Hematopoietic multipotent progenitor cell treated with erythropoietin and hydrocortisone succinate and interleukin-3 and kit ligand, for 8 days (in vitro differentiated cells): ENCODE measurements around the gene ZNF888.
"Not testable (repeated sequence)": the region's sequence is repeated elsewhere in the genome, so short reads cannot be mapped to it uniquely, and the experiment has no call there.

Source experiments
- DNase-seq: peaks from one replicate; pipeline ENCODE4 v3.0.0-alpha.2; 2015

The ZNF888 gene

DNA sequence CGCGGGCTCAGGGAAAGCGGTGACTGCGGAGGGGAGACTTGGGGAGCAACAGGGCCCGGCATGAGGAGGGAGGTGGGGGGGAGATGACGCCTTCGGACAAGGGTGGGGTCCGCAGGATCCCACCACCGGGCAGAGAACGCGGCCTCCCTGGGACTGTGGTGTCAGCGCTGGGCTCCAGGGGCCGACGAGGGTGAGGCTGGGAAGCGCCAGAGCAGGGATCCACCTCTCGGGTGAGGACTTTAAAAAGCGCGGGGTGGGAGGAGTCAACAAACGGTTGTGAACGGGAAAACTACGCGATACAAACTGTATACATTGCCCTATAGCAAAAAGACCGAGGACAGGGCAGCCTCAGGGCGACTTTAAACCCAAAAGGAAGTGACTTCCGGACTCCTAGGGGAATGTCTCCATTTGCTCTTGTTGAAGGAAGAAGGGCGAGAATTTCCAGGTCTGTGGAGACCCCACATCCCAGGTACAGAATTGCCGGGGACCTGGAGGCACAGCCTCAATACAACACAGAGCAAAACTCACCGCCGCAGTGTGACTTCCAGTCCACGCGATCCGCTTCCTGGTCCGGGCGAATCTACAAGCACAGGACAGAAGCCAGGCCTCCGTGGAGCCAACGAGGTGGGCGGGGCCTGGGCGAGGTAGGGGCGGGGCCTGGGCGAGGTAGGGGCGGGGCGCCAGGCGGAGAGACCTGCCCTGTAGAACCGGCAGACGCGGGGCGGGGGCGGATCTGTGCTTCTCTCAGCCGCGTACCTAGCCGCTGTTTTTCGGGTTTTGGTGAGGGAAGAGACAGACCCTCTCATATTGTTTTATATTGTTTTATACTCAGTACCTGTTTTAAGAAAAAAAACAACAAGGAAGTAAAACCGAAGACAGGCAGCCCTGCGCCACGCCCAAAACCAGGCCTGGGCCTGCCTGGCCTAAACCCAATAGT lies at the start of gene ZNF888:
Gene ZNF888 (minus strand): TSS at position 588 of the 937 bp plus-strand sequence. CDS start 5,555 bp downstream, outside the sequence.
- peak; percentile 85 for DNase-seq

DNA sequence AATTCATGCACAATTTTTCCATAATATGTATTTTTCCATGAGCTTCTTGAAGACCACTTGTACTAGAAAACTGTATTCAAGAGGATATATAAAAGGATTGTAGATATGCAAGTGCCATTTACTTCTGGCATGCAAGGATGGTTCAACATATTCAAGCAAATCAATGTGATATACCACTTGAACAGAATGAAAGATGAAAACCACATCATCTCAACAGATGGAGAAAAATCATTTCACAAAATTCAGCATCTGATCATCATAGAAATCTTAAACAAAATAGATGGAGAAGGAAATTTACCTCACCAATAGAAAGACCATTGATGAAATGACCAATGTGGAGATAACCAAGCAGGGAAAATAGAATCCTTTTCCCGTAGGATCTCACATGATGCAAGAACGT lies 44.5 kb upstream of the ZNF888 start:
- no peak for DNase-seq

DNA sequence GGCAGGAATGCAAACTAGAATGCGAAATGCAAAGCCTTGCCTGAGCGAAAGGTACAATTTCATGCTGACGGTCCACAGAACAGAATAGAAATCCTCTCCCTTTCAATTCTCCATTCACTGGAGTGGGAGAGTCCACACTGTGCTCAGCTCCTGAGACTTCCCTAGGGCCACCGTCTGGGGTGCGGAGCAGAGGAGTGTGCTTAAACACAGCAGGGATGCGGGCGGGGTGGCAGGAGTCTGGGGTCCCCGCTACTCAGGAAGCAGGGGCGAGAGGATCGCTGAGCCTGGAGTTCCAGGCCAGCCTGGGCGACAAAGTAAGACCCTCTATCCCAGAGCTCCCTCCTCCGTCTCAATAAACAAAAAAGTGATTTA lies 40.0 kb upstream of the ZNF888 start:
- DNase-seq: peak; percentile 8

DNA sequence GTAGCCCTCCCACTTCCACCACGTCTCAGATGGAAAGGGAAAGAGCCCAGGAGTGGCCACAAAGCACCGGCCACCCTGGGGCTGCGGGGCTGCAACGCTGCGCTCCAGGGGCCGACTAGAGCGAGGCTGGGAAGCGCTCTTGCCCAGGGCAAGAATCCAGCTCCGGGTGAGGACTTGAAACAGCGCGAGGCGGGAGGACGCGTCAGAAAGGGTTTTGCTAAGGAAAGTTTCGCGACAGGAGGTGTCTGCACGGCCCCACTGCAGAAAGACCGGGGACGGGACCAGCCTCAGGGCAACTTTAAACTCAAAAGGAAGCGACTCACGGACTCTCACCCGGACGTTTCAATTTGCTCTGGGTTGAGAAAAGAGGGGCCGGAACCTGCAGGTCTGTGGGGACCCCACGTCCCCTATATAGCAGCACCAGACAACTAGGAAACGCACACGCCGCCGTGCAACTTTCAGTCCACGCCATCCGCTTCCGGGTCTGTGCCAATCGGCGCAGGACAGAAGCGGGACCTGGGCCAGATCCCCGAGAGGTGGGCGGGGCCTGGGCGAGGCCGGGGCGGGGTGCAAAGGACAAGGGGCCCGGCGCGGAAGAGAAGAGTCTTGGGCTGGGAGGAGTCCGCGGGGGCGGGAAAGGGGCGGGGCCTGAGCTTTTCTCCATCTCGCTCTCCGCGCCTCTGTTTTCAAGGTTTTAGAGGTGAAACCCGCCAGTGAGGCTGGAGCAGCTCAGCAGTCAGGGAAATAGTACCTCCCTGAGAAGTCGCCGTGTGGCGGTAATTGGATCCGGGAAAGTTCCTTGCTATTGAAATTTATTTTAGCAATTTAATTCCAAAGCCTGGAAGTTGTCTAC lies 39.4 kb upstream of the ZNF888 start, which contains the start of gene ZNF816:
Gene ZNF816 (minus strand): TSS at position 488 of the 853 bp plus-strand sequence. CDS start 6,792 bp downstream, outside the sequence.
- DNase-seq: peak; percentile 95

DNA sequence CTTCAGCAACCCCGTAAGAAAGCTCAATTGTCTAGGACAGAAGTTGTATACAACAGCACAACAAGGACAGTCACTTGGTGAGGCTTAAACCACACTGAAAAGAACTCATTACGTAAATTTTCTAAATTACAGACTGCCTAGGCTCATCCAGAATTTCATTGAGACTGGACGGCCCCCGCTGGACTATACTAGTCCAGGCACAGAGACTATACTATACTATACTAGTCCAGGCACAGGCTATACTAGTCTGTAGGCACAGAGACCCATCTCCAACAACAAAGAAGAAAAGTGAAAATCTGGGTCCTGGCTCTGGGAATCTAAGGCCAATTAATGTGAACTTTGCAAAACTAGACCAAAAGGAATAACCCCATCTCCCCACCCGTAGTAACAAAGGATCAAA lies 38.8 kb upstream of the ZNF888 start:
- no peak for DNase-seq

DNA sequence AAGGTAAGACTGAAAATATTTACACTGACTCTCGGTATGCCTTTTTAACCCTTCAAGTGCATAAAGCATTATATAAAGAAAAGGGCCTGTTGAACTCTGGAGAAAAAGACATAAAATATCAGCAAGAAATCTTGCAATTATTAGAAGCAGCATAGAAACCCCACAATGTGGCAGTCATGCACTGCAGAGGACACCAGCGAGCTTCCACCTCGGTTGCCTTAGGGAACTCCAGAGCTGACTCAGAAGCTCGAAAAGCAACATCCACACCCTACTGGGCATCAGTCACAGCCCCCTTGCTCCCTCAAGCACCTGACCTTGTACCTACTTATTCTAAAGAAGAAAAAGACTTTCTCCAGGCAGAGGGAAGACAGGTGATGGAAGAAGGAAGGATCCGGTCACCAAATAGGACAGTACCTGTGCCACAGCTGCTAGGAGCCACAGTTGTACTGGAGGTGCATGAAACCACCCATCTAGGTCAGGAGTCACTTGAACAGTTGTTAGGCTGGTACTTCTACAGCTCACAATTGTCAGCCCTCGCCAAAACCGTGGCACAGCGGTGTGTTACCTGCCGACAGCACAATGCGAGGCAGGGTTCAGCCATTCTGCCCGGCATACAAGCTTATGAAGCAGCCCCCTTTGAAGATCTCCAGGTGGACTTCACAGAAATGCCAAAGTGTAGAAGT lies 36.5 kb upstream of the ZNF888 start:
- no peak for DNase-seq

GRCh38 chr19:52957591-52957990 lies 34.4 kb upstream of the ZNF888 start:
- DNase-seq: no peak

GRCh38 chr19:52956917-52957316 lies 33.7 kb upstream of the ZNF888 start:
- no peak for DNase-seq

GRCh38 chr19:52949422-52949821 lies 26.2 kb upstream of the ZNF888 start:
- no peak for DNase-seq

DNA sequence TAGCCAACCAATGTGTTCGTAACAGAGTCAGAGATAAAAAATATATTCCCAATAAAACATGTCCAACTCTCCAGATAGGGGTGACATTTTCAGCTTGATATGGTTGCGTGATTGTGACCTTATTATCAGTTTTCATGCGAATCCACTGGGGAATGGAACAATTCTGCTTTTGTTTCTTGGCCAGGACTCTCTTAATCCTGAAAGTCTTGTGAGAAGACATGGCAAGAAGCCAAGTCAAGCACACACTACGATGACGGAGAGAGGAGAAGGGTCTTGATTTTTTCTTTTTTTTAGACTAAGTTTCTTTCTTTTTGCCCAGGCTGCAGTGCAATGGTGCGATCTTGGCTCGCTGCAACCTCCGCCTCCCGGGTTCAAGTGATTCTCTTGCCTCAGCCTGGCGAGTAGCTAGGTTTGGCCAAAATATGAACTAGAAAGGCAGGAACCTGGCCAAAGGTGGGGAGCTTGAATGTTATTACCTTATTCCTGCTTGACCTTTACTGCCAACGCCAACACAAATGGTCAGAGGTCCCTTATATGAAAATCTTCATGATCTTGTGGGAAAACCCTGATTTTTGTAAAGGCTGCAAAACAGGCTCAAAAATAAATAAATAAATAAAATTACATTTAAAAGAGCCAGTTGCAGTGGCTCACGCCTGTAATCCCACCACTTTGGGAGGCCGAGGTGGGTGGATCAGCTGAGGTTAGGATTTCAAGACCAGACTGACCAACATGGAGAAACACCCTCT lies 25.0 kb upstream of the ZNF888 start:
- DNase-seq: no peak

DNA sequence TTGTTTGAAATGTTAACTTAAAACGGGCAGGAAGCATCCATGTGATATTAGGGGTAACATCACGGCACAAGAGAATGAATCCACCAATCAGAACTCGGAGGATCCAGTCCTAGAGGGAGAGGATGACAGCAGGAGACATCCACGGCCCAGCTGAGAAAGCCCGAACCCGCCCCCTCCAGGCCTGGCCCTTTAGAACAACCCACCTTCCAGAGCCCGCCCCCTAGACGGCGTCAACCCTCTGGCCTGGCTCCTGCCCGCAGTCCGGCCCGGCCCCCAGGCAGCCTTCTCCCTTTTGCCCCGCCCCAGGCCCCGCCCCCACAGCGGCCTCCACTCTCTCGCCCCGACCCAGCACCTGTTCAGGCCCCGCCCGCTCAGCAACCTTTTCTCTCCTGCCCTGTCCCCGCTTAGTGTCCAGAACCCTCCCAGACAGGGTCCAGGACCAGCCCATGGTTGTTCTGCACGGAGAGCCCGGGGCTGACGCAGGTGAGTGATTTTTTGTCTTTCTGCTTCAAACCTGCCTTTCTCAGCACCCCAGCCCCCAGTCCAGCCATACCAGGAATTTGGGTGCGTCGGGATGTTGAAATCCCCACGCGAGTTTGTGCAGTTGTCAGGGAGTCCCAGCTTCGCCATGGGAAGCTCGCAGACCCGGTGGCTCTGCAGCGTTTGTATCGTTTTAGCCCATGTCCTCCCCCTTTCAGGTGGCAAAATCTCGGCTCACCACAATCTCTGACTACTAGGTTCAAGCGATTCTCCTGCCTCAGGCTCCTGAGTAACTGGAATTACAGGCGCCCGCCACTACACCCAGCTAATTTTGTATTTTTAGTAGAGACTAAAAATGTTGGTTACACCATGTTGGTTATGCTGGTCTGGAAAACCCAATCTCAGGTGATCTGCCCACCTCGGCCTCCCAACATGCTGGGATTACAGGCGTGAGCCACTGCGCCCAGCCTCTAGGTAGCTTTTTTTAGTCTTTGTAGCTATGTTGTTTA lies 23.4 kb upstream of the ZNF888 start:
- DNase-seq: no peak

- DNase-seq: no peak
Measured at GRCh38 chr19:52945652-52946321, 22.6 kb upstream of the ZNF888 start.

DNA sequence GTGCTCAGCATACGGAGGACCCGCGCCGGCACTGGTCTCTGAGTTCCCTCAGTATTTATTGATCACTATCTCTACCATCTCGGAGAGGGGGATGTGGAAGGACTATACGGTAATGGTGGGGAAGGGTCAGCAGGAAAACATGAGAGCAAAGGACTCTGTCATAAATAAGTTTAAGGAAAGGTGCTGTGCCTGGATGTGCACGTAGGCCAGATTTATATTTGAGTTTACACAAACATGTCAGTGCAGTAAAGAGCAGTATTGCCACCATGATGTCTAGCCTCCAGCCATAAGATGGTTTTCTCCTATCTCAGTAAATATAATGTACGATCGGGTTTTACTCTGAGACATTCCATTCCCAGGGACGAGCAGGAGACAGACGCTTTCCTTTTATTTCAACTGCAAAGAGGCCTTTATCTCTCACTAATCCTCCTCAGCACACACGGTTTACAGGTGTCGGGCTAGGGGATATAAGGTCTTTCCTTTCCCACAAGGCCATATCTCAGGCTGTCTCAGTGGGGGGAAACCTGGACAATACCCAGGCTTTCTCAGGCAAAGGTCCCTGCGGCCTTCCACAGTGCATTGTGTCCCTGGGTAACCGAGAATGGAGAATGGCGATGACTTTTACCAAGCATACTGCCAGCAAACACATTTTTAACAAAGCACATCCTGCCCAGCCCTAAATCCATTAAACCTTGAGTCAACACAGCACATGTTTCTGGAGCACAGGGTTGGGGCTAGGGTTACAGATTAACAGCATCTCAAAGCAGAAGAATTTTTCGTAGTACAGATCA lies 21.7 kb upstream of the ZNF888 start:
- DNase-seq: not testable (repeated sequence)

- no peak for DNase-seq
Measured at GRCh38 chr19:52943884-52944643, 20.8 kb upstream of the ZNF888 start.

DNA sequence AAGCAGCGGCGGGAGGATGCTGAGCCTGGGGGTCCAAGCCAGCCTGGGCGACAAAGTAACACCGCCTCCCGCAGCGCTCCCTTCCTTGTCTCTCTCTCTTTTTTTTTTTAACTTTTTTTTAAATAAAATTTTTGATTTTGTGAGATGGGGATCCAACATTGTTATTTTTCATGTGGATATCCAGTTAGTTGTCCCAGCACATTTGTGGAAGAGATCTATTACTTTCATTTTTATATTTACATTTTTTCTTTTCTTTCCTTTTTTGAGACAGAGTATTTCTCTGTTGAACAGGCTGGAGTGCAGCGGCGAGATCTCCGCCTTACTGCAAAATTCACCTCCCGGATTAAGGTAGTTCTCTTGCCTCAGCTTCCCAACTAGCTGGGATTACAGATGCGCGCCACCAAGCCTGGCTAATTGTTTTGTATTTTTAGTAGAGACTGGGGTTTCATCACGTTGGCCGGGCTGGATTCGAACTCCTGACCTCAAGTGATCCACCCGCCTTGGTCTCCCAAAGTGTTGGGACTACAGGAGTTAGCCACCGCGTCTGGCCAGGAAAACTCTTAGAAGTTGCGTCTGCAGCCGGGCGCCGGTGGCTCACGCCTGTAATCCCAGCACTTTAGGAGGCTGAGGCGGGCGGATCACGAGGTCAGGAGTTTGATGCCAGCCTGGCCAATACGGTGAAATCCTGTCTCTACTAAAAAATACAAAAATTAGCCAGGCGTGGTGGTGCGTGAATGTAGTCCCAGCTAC lies 20.1 kb upstream of the ZNF888 start:
- no peak for DNase-seq

- DNase-seq: peak; percentile 90
Measured at GRCh38 chr19:52942386-52943133, 19.3 kb upstream of the ZNF888 start.

- peak; percentile 54 for DNase-seq
Measured at GRCh38 chr19:52941941-52942385, 18.7 kb upstream of the ZNF888 start.
